Activated T-cell treated with anti-CD3 and anti-CD28 coated beads for 24 hours (primary cell): Measurements from ENCODE around the gene LETM1.

Experiments used
- DNase-seq: peaks from one replicate; pipeline ENCODE4 v3.0.0-alpha.2; 2020; ENCODE audit warnings: low read depth

LETM1 gene

DNA sequence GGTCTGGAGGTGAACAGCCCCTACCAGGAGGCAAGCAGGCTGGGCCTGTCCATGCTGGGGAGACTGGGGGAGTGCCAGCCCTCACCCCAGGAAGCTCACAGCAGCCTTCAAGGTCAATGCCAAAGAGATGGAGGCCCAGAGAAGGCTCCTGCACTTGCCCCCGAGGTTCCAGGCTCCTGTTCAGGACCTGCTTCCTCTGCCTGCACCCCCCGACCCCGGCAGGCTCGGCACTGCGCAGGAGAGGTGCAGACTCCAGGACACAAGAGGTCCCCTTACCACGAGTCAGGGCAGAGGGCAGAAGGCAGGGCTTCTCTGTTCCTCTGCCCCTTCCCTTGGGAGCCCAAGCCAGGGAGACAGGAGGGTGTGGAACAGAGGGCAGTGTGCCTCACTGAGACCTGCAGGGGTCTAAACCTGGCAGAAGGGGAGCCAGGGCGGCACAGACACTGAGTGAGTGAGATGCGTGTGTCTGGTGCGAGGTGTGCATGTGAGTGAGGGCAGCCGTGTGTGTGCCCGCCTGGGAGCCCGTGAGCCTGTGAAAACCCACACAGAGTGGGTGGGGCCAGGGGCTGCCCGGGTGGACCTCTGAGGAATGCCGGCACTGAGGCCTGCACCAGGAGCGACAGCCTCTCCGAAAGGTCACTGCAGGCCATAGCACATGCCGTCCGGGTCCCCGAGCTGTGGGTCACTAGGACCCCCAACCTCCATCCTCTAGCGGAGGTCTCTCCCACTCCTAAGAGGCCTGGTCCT lies 93.5 kb downstream of the LETM1 start:
- DNase-seq: no peak
